ENCODE data around the gene GIGYF2.

- no peak for TF ChIP-seq CTCF (IDR thresholded peaks at IDR 0.05)
- no peak for TF ChIP-seq EP300 (IDR thresholded peaks at IDR 0.05)
Measured at GRCh38 chr2:232908695-232909094, 211.6 kb downstream of the GIGYF2 start.

Data from gastroesophageal sphincter (tissue), 3 donors.